IPS-20b (cell line): ENCODE data around the gene CD101.

Source experiments
- H3K27ac ChIP-seq: one replicate; pipeline ENCODE4 v1.5.1; 2013; ENCODE audit warnings: low read length
- H3K27me3 ChIP-seq: 2 replicates; pipeline ENCODE4 v1.6.1; 2013; ENCODE audit warnings: mild to moderate bottlenecking, low read length, inconsistent platforms; ENCODE audit not compliant: insufficient read depth
- H3K36me3 ChIP-seq: 2 replicates; pipeline ENCODE4 v1.6.1; 2013; ENCODE audit warnings: low read depth, mild to moderate bottlenecking, inconsistent platforms, low read length, moderate library complexity; ENCODE audit not compliant: insufficient read depth
- H3K4me1 ChIP-seq: 2 replicates; pipeline ENCODE4 v1.6.1; 2013; ENCODE audit warnings: mild to moderate bottlenecking, control low read depth, inconsistent platforms, low read length, moderate library complexity; ENCODE audit not compliant: insufficient read depth
- H3K4me3 ChIP-seq: 2 replicates; pipeline ENCODE4 v1.5.1; 2013; ENCODE audit warnings: mild to moderate bottlenecking, low read length, inconsistent platforms
- H3K9ac ChIP-seq: 2 replicates; pipeline ENCODE4 v1.6.1; 2013; ENCODE audit warnings: low read depth, mild to moderate bottlenecking, inconsistent platforms, low read length, moderate library complexity
- H3K9me3 ChIP-seq: 2 replicates; pipeline ENCODE4 v1.6.1; 2013; ENCODE audit warnings: mild to moderate bottlenecking, low read depth, low read length, inconsistent platforms; ENCODE audit not compliant: insufficient read depth

CD101 gene

GRCh38 chr1:117060441-117061317, 59.1 kb downstream of the CD101 start:
- peak overlapping the region; percentile 57 for H3K27ac ChIP-seq
- H3K9ac ChIP-seq = peak overlapping the region; percentile 87
- H3K36me3 ChIP-seq = peaks cover 36% of the 10 kb centered on the region
- H3K9me3 ChIP-seq = no peaks in the 10 kb centered on the region
- peak overlapping the region; percentile 74 for H3K4me3 ChIP-seq
- H3K27me3 ChIP-seq = no peaks in the 10 kb centered on the region
- peaks cover 11% of the 10 kb centered on the region; the same call in 1 of the 2 replicates for H3K4me1 ChIP-seq

- H3K36me3 ChIP-seq = peaks cover 47% of the 10 kb centered on the region
- H3K4me1 ChIP-seq = peaks cover 11% of the 10 kb centered on the region; the same call in 1 of the 2 replicates
- no peak overlapping the region for H3K27ac ChIP-seq
- H3K4me3 ChIP-seq = no peak overlapping the region
- H3K9ac ChIP-seq = no peak overlapping the region
- no peaks in the 10 kb centered on the region for H3K27me3 ChIP-seq
- H3K9me3 ChIP-seq = no peaks in the 10 kb centered on the region
Measured at GRCh38 chr1:117061986-117062415, 60.4 kb downstream of the CD101 start.

GRCh38 chr1:117066367-117066766, 64.8 kb downstream of the CD101 start:
- Histone ChIP-seq H3K27me3 (no peaks in the 10 kb centered on the region), H3K4me3 (no peak overlapping the region), H3K9me3 (no peaks in the 10 kb centered on the region), H3K4me1 (peaks cover under 1% of the 10 kb centered on the region; the same call in 1 of the 2 replicates), H3K27ac (no peak overlapping the region), H3K9ac (no peak overlapping the region), H3K36me3 (peaks cover 83% of the 10 kb centered on the region)

GRCh38 chr1:117067533-117068370, 66.2 kb downstream of the CD101 start:
- H3K27ac ChIP-seq = no peak overlapping the region
- H3K4me1 ChIP-seq = no peaks in the 10 kb centered on the region
- no peak overlapping the region for H3K9ac ChIP-seq
- peaks cover 73% of the 10 kb centered on the region for H3K36me3 ChIP-seq
- no peak overlapping the region for H3K4me3 ChIP-seq
- H3K9me3 ChIP-seq = no peaks in the 10 kb centered on the region
- H3K27me3 ChIP-seq = no peaks in the 10 kb centered on the region

- Histone ChIP-seq H3K4me1 (no peaks in the 10 kb centered on the region), H3K27ac (no peak overlapping the region), H3K4me3 (no peak overlapping the region), H3K36me3 (peaks cover 71% of the 10 kb centered on the region), H3K9ac (no peak overlapping the region), H3K27me3 (no peaks in the 10 kb centered on the region), H3K9me3 (no peaks in the 10 kb centered on the region)
Measured at GRCh38 chr1:117068580-117068979, 67.0 kb downstream of the CD101 start.

GRCh38 chr1:117069220-117069844, 67.8 kb downstream of the CD101 start:
- H3K27me3 ChIP-seq = no peaks in the 10 kb centered on the region
- H3K36me3 ChIP-seq = peaks cover 72% of the 10 kb centered on the region
- no peak overlapping the region for H3K9ac ChIP-seq
- no peak overlapping the region for H3K4me3 ChIP-seq
- H3K4me1 ChIP-seq = no peaks in the 10 kb centered on the region
- no peak overlapping the region for H3K27ac ChIP-seq
- no peaks in the 10 kb centered on the region for H3K9me3 ChIP-seq

- H3K9me3 ChIP-seq = no peaks in the 10 kb centered on the region
- H3K27me3 ChIP-seq = no peaks in the 10 kb centered on the region
- no peak overlapping the region for H3K4me3 ChIP-seq
- H3K4me1 ChIP-seq = no peaks in the 10 kb centered on the region
- H3K36me3 ChIP-seq = peaks cover 72% of the 10 kb centered on the region
- H3K9ac ChIP-seq = no peak overlapping the region
- no peak overlapping the region for H3K27ac ChIP-seq
Measured at GRCh38 chr1:117070124-117070523, 68.6 kb downstream of the CD101 start.

- no peak overlapping the region for H3K9ac ChIP-seq
- H3K27me3 ChIP-seq = no peaks in the 10 kb centered on the region
- H3K4me3 ChIP-seq = no peak overlapping the region
- no peaks in the 10 kb centered on the region for H3K9me3 ChIP-seq
- no peaks in the 10 kb centered on the region for H3K4me1 ChIP-seq
- peaks cover 85% of the 10 kb centered on the region for H3K36me3 ChIP-seq
- H3K27ac ChIP-seq = no peak overlapping the region
Measured at GRCh38 chr1:117076648-117077047, 75.1 kb downstream of the CD101 start.

GRCh38 chr1:117077267-117077666, 75.7 kb downstream of the CD101 start:
- H3K27me3 ChIP-seq = no peaks in the 10 kb centered on the region
- no peaks in the 10 kb centered on the region for H3K9me3 ChIP-seq
- no peaks in the 10 kb centered on the region for H3K4me1 ChIP-seq
- H3K27ac ChIP-seq = no peak overlapping the region
- no peak overlapping the region for H3K4me3 ChIP-seq
- peaks cover 91% of the 10 kb centered on the region for H3K36me3 ChIP-seq
- no peak overlapping the region for H3K9ac ChIP-seq

GRCh38 chr1:117079737-117080136, 78.2 kb downstream of the CD101 start:
- Histone ChIP-seq H3K4me1 (no peaks in the 10 kb centered on the region), H3K27ac (no peak overlapping the region), H3K27me3 (no peaks in the 10 kb centered on the region), H3K9me3 (no peaks in the 10 kb centered on the region), H3K9ac (no peak overlapping the region), H3K36me3 (peaks cover 96% of the 10 kb centered on the region), H3K4me3 (no peak overlapping the region)

- Histone ChIP-seq H3K27me3 (no peaks in the 10 kb centered on the region), H3K4me1 (no peaks in the 10 kb centered on the region), H3K4me3 (no peak overlapping the region), H3K36me3 (peaks cover 90% of the 10 kb centered on the region), H3K9me3 (no peaks in the 10 kb centered on the region), H3K27ac (no peak overlapping the region), H3K9ac (no peak overlapping the region)
Measured at GRCh38 chr1:117084231-117084630, 82.7 kb downstream of the CD101 start.
